HFF-Myc (cell line): ENCODE results near the gene MEX3B.

ENCODE experiments used
- DNase-seq: peaks from one replicate; pipeline ENCODE4 v3.0.0-alpha.2; 2011; ENCODE audit warnings: low read depth; ENCODE audit errors: extremely low read depth
- H3K4me3 ChIP-seq: replicated peaks from 2 replicates; pipeline ENCODE4 v1.5.1; 2011; ENCODE audit warnings: low read depth, mild to moderate bottlenecking, control low read depth, low read length
- CTCF ChIP-seq: IDR thresholded peaks from 2 replicates; pipeline ENCODE4 v1.5.1; 2012; ENCODE audit warnings: mild to moderate bottlenecking, low read depth, low read length, control low read depth; ENCODE audit errors: missing control alignments

MEX3B gene

DNA sequence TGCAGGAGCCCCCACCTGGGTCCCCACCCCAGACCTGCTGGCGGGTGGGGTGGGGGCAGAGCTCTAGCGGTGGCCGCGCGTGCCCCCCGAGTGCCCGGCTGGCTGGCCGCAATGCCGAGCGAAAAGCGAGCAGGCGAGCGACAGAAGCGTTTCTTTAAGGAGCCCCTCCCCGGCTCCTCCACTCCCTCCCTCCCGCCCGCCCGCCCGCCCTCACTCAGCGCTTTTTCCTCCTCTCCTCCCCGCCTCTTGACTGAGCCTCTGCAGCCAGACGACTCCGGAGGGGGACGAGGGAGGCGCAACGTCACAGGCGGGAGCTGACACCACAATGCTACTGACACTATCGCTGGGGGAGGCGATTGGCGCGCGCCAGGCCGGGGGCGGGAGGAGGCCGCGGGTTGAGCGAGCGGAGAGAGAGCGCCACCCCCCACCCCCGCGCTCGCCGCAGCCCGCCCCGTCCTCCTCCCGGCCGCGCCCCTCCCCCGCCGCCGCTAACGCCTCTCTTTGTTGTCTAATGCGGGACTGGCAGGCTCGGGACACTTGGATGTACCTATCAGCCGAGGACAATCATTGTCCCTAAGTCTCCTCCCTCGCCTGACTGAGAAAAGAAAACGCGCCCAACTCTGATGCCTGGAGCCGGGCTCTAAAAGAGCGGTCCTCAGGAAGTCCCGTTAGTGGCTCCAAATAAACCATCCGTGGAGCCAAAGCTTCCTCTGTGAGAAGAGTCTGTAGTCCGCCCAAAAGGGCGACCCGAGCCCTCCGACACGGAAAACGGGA lies at the start of gene MEX3B:
MEX3B (minus strand) TSS at position 127 of the 774 bp plus-strand sequence. CDS start 313 bp downstream, outside the sequence.
- no peak for TF ChIP-seq CTCF
- H3K4me3 ChIP-seq: peak within 1 kb of the TSS; percentile 82
- DNase-seq: peak; percentile 90

DNA sequence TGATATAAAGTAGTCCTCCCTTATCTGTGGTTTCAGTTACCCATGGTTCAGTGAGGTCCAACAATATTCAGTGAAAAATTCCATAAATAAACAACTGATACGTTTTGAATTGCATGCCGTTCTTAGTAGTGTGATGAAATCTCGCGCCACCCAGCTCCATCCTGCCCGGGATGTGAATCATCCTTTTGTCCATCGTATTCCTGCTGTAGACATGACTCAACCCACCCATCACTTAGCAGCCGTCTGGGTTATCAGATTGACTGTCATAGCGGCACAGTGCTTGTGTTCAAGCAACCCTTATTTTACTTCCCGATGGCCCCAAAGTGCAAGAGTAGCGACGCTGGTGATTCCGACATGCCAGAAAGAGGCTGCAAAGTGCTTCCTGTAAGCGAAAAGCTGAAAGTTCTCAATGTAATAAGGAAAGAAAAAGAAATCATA lies 48.0 kb upstream of the MEX3B start:
- H3K4me3 ChIP-seq: no peak overlapping the region
- TF ChIP-seq CTCF: no peak
- DNase-seq: peak; percentile 51

DNA sequence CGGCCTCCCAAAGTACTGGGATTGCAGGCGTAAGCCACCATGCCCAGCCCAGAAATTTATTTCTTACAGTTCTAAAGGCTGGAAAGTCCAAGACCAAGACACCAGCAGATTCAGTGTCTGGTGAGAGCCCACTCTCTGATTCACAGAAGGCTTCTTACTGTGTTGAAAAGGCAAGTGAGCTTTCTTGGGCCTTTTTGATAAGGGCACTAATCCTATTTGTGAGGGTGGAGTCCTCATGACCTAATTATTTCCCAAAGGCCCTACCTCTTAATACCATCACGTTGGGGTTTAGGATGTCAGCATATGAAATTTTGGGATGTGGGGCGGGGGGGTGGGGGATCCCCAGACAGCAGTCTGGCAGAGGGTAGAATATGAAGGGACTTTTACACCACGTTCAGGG lies 47.5 kb upstream of the MEX3B start:
- no peak for TF ChIP-seq CTCF

DNA sequence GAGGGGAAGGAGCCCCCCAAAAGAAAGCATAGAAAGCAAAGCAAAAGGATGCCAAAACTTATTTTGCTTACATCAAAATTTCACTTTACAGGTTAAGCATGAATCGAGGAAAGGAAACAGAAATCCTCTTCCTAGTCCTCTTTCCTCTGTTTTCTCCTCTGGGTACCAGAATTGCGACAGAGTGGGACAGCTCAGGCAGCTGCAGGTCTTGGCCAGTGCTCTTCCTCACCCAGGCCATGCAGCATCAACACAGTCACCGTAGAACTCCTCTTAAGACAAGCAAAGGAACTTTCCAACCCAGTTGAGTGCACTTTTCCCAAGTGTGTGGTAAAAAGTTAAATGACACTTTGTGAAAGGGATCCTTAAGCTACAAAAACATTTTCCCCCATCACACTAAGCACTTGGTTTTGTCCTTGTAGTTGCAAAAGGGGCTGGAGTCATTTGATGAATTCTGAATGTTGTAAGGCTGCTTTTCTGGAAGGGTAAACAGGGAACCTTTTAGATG lies 45.9 kb upstream of the MEX3B start:
- no peak overlapping the region for H3K4me3 ChIP-seq
- no peak for TF ChIP-seq CTCF
- no peak for DNase-seq

More for the DNA sequence above, 47.5 kb upstream of the MEX3B start:
- no peak overlapping the region for H3K4me3 ChIP-seq
- no peak for DNase-seq

- DNase-seq: no peak
- H3K4me3 ChIP-seq: no peak overlapping the region
- TF ChIP-seq CTCF: no peak
Observed at GRCh38 chr15:82086243-82086995, 40.6 kb upstream of the MEX3B start.

- H3K4me3 ChIP-seq: no peak overlapping the region
- DNase-seq: peak; percentile 36
- TF ChIP-seq CTCF: peak; percentile 40
Observed at GRCh38 chr15:82081914-82082762, 36.3 kb upstream of the MEX3B start.
